Activated T-cell treated with anti-CD3 and anti-CD28 coated beads, Interleukin-2, amount 50 U/mL, for 24 hours (primary cell): ENCODE measurements around the gene RTN4RL2.

Source experiments
- DNase-seq: peaks from one replicate; pipeline ENCODE4 v3.0.0-alpha.2; 2020
- H3K27ac Mint-ChIP-seq: 2 replicates; pipeline ENCODE4 v1.8.0; 2020; ENCODE audit warnings: mild to moderate bottlenecking, mixed read lengths
- H3K27me3 Mint-ChIP-seq: 2 replicates; pipeline ENCODE4 v1.8.0; 2020; ENCODE audit warnings: mixed read lengths
- H3K36me3 Mint-ChIP-seq: 2 replicates; pipeline ENCODE4 v1.8.0; 2020; ENCODE audit warnings: low read depth, mixed read lengths
- H3K4me1 Mint-ChIP-seq: 2 replicates; pipeline ENCODE4 v1.8.0; 2020; ENCODE audit warnings: low read depth, mixed read lengths
- H3K4me3 Mint-ChIP-seq: 2 replicates; pipeline ENCODE4 v1.8.0; 2020; ENCODE audit warnings: mild to moderate bottlenecking, moderate library complexity, mixed read lengths
- H3K9me3 Mint-ChIP-seq: 2 replicates; pipeline ENCODE4 v1.8.0; 2020; ENCODE audit warnings: mixed read lengths

Gene RTN4RL2

DNA sequence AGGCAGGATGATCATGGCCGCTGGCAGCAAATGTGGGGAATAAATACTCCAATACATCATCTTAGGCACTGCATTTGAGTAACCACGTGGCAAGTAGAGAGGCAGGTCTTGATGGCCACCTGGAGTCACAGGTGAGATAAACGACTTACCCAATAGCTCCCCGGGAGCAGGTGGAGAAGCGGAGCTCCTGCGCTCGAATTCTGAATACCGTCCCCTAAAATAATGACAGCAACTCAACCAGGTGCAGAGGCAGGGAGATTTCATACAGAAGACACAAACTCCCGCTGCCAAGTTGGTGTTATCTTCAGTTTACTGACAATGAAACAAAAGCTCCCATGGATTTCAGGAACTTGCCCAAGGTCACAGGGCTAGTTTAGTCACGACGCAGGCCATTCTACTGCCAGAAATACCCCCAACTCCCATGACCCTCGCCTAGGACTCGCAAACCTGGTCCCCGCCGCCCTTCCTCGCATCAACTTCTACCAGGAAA, 33.8 kb upstream of the RTN4RL2 start:
- H3K36me3 Mint-ChIP-seq: peaks cover 58% of the 10 kb centered on the region
- DNase-seq: peak; percentile 61
- H3K4me1 Mint-ChIP-seq: peaks cover 43% of the 10 kb centered on the region
- peak overlapping the region; percentile 98 for H3K27ac Mint-ChIP-seq
- H3K4me3 Mint-ChIP-seq: peak overlapping the region; percentile 98
- H3K9me3 Mint-ChIP-seq: no peaks in the 10 kb centered on the region
- H3K27me3 Mint-ChIP-seq: no peaks in the 10 kb centered on the region

- DNase-seq: peak; percentile 89
- Mint-ChIP-seq H3K9me3 (no peaks in the 10 kb centered on the region), H3K27ac (peak within 1 kb of the TSS; percentile 98), H3K36me3 (peaks cover 52% of the 10 kb centered on the region), H3K4me3 (peak within 1 kb of the TSS; percentile 98), H3K27me3 (no peaks in the 10 kb centered on the region), H3K4me1 (peaks cover 40% of the 10 kb centered on the region)
Observed at GRCh38 chr11:57426929-57427726, 33.2 kb upstream of the RTN4RL2 start, which contains the start of gene SLC43A3. TSS of gene SLC43A3 (minus strand) at chr11:57427121. CDS start at chr11:57426172, 949 bp downstream.

DNA sequence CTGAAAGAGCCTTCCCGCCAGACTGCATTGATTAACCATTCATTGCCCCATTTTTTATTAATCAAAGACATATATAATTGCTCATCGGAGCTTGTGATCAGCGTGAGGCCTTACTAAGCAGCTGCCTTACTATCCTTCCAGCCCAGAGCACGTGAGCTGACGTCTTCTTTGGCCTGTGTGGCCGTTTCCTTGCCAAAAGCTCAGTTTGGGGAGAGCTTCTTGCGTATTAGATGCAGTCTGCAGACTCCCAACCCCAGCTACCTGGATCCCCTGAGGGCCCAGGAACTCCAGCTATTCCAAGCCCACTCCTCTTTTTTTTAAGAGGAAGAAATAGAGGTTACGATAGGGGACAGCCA, 32.6 kb upstream of the RTN4RL2 start:
- no peaks in the 10 kb centered on the region for H3K27me3 Mint-ChIP-seq
- H3K27ac Mint-ChIP-seq: peak overlapping the region; percentile 98
- peak overlapping the region; percentile 98 for H3K4me3 Mint-ChIP-seq
- DNase-seq: no peak
- peaks cover 40% of the 10 kb centered on the region for H3K4me1 Mint-ChIP-seq
- peaks cover 46% of the 10 kb centered on the region for H3K36me3 Mint-ChIP-seq
- no peaks in the 10 kb centered on the region for H3K9me3 Mint-ChIP-seq

- Mint-ChIP-seq H3K4me3 (no peak overlapping the region), H3K9me3 (no peaks in the 10 kb centered on the region), H3K36me3 (peaks cover 36% of the 10 kb centered on the region), H3K27ac (no peak overlapping the region), H3K4me1 (peaks cover 34% of the 10 kb centered on the region), H3K27me3 (no peaks in the 10 kb centered on the region)
- no peak for DNase-seq
Observed at GRCh38 chr11:57428643-57429042, 31.7 kb upstream of the RTN4RL2 start.

DNA sequence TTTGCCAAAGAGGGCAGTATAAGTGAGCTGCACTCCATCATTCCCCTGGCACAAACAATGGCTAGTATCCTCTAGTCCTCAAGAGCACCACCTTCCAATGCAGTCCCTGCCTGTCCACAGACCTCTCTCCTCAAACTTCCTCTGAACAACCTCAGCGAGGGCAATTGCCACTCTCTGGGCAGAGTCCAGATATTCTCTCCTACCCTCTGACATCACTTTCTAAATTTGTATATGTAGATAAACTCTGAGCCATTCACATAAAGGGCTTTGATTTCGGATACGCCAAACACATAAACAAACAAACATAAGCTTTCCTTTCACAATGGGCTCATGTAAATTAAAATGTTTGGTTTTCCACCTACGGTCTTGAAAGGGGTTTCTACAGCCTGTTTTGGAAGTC, 30.4 kb upstream of the RTN4RL2 start:
- no peak overlapping the region for H3K27ac Mint-ChIP-seq
- H3K4me3 Mint-ChIP-seq: no peak overlapping the region
- no peaks in the 10 kb centered on the region for H3K9me3 Mint-ChIP-seq
- no peak for DNase-seq
- H3K4me1 Mint-ChIP-seq: peaks cover 24% of the 10 kb centered on the region
- H3K36me3 Mint-ChIP-seq: peaks cover 23% of the 10 kb centered on the region
- H3K27me3 Mint-ChIP-seq: no peaks in the 10 kb centered on the region

- Mint-ChIP-seq H3K27ac (no peak overlapping the region), H3K9me3 (no peaks in the 10 kb centered on the region), H3K4me3 (no peak overlapping the region), H3K36me3 (peaks cover 13% of the 10 kb centered on the region), H3K27me3 (no peaks in the 10 kb centered on the region), H3K4me1 (peaks cover 20% of the 10 kb centered on the region)
- no peak for DNase-seq
Observed at GRCh38 chr11:57430952-57431351, 29.4 kb upstream of the RTN4RL2 start.

DNA sequence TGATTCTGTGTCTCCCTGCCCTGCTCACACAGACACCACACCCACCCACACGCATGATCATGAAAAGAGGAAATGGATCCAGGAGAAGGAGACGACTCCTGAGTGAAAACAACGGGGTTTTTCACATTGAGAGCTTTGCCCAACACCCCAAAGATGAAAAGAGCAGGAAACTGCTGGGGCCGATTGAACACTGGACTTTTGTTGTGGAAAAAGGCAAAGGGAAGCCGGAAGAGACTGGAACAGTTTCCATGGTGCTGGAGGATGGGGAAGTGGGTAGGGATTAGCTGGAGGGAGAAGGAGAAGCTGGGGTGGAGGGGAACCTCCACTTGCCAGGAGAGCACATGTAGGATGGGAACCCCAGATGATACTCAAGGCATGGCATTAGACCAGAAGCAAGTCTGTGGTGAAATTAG, 28.2 kb upstream of the RTN4RL2 start:
- Mint-ChIP-seq H3K4me1 (peaks cover 18% of the 10 kb centered on the region), H3K9me3 (no peaks in the 10 kb centered on the region), H3K4me3 (no peak overlapping the region), H3K27ac (peak overlapping the region; percentile 4), H3K27me3 (no peaks in the 10 kb centered on the region), H3K36me3 (peaks cover 1% of the 10 kb centered on the region)
- no peak for DNase-seq

DNA sequence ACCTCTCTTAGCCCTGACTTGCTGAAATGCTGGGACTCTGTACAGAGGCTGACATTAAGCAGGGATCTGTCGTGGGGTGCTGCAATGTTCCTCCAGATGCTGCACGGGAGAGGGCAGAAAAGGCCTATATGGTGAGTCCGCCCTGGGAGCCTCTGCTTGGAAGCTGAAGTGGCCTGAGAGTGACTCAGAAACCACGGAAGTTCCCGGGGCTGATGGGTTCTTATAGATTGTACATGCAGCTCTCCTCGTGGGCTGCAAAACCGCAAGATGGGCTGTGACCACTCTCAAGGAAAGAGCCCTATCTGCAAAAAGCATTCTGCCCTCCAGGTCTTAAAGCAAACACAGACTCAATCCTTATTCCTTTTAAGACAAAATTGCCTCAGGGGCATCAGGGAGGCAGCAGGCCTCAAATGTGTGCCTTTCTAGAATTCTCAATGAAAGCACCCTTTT, 27.6 kb upstream of the RTN4RL2 start:
- no peak overlapping the region for H3K4me3 Mint-ChIP-seq
- H3K27ac Mint-ChIP-seq: no peak overlapping the region
- H3K4me1 Mint-ChIP-seq: peaks cover 12% of the 10 kb centered on the region
- DNase-seq: no peak
- no peaks in the 10 kb centered on the region for H3K36me3 Mint-ChIP-seq
- H3K9me3 Mint-ChIP-seq: no peaks in the 10 kb centered on the region
- no peaks in the 10 kb centered on the region for H3K27me3 Mint-ChIP-seq

DNA sequence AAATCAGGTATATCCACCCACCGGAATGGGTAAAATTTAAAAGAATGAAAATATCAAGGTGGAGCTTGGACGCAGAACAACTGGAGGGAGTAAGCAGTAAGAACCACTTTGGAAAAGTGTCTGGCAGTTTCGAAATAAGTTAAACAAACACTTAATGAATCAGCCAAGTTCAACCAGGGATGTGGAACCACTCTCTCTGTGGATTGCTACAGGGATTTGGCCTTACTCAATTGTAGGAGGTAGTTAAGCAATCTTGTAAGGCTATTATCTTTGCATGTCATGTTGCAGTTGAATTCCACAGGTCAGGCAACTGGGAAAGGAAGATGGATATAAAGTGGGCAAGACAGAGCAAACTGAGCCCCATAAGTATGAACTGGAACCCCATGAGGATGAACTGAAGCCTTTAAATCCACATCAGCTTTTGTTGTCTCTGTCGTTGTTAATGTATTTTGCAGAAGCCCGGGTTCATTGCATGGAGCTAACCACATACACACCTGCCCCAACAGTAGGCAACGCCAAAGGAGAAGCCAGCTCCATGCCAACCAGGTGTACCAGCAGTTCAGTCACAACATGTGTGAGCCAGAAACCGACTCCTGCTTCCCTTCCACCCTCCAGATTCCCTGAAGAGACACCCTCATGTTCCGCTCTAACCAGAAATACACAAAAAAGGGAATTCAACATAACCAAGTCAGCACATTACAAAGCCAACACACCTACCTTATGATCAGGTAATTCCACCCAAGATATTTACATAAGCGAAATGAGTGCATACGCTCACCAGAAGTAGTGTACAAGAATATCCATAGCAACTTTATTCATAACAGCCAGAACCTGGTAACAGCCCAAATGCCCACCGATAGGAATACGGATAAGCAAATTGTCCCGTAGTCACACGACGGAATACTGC, 25.4 kb upstream of the RTN4RL2 start:
- H3K9me3 Mint-ChIP-seq: no peaks in the 10 kb centered on the region
- DNase-seq: no peak
- no peak overlapping the region for H3K4me3 Mint-ChIP-seq
- H3K27ac Mint-ChIP-seq: no peak overlapping the region
- H3K27me3 Mint-ChIP-seq: peaks cover 3% of the 10 kb centered on the region
- H3K4me1 Mint-ChIP-seq: peaks cover 12% of the 10 kb centered on the region
- no peaks in the 10 kb centered on the region for H3K36me3 Mint-ChIP-seq

DNA sequence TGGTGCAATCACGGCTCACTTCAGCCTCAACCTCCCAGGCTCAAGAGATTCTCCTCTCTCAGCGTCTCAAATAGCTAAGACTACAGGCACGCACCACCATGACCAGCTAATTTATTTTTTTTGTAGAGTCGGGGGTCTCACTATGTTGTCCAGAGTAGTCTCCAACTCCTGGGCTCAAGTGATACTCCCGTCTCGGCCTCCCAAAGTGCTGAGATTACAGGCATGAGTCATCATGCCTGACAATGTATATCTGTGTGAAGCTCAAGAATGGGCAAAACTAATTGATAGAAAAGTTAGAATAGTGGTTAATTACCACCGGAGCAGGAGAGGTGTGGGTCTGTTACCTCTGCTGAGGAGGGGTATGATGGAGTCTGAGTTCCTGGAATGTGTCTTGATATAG, 24.3 kb upstream of the RTN4RL2 start:
- H3K27me3 Mint-ChIP-seq: peaks cover 3% of the 10 kb centered on the region
- H3K9me3 Mint-ChIP-seq: no peaks in the 10 kb centered on the region
- no peak overlapping the region for H3K27ac Mint-ChIP-seq
- H3K4me1 Mint-ChIP-seq: peaks cover 12% of the 10 kb centered on the region
- no peak overlapping the region for H3K4me3 Mint-ChIP-seq
- no peaks in the 10 kb centered on the region for H3K36me3 Mint-ChIP-seq
- DNase-seq: no peak

DNA sequence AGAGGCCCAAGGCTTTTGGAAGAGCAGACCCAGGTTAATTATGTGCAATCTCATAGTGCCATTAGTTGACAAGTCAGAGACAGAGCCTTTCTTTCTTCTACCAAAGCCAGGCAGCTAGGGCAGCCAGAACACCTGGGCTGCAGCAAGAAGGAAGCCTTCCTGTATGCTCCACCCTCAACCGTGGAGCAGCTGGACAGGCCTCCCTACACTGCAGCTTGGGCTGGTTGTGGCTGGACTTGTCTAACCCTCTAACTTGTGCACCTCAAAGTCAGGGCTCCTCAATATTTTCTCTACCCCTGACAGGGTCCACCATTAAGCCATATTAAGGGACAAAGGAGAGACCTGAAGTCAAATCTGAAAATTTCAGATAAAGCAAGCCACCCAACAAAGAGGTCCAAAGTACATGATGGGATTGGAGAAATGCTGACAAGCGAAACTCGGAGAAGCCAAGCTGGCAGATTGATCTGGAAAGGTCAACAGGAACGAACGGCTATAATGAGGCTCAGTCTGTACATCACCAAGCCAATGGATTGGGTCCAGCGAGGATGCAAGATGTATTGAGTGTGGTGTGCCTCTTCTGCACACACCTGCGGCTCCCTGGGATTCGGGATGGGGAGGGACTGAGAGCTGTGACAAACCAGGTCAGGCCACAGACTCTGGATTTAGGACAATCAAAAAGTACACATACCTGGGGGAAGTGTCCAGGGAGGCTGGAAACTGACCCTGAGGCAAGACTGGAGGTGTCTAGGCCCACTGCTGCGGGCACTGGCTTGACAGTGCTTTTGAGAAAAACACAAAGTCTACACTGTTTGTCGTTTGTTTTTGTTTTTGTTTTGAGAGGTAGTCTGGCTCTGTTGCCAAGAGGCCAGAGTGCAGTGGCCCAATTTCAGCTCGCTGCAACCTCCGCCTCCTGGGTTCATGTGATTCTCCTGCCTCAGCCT, 21.7 kb upstream of the RTN4RL2 start:
- H3K4me1 Mint-ChIP-seq: no peaks in the 10 kb centered on the region
- no peak for DNase-seq
- peaks cover 3% of the 10 kb centered on the region for H3K27me3 Mint-ChIP-seq
- H3K27ac Mint-ChIP-seq: no peak overlapping the region
- no peaks in the 10 kb centered on the region for H3K9me3 Mint-ChIP-seq
- no peak overlapping the region for H3K4me3 Mint-ChIP-seq
- no peaks in the 10 kb centered on the region for H3K36me3 Mint-ChIP-seq

DNA sequence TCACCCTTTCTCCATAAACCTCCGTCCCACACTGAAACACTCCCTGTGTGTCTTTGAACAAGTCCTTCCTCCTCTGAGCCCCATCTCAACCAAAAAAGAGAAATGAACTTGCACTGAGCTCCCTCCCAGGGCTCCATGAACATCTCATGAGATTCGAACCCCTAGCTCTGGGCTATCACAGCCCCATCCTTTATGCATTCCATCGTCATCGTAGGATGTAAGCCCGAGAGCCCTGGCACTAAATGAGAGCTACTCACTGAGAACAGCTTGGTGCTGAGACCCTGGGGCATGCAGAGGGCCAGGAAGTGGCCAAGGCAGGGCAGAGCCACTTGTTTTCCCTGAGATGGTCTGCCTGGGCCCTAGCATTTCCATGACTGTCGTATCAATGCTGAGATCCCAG, 20.5 kb upstream of the RTN4RL2 start:
- Mint-ChIP-seq H3K9me3 (no peaks in the 10 kb centered on the region), H3K27me3 (peaks cover 3% of the 10 kb centered on the region), H3K36me3 (no peaks in the 10 kb centered on the region), H3K4me1 (no peaks in the 10 kb centered on the region), H3K4me3 (no peak overlapping the region), H3K27ac (no peak overlapping the region)
- no peak for DNase-seq

- no peak for DNase-seq
- H3K36me3 Mint-ChIP-seq: no peaks in the 10 kb centered on the region
- peaks cover 6% of the 10 kb centered on the region for H3K27me3 Mint-ChIP-seq
- H3K9me3 Mint-ChIP-seq: no peaks in the 10 kb centered on the region
- no peaks in the 10 kb centered on the region for H3K4me1 Mint-ChIP-seq
- H3K4me3 Mint-ChIP-seq: no peak overlapping the region
- no peak overlapping the region for H3K27ac Mint-ChIP-seq
Observed at GRCh38 chr11:57440744-57441414, 19.4 kb upstream of the RTN4RL2 start.
